GM12878 (cell line): Measurements from ENCODE around the gene POLD1. TPM values are rescaled to one million over a fixed set of nuclear protein-coding genes. Genes with fewer than 3 reads are reported as not detected.

Source experiments
- ATAC-seq: fragments of 200-7000 bp; cut with Tn5 transposase; 3 replicates; pipeline ENCODE4 v1.9.1; 2020; ENCODE audit warnings: mild to moderate bottlenecking, moderate library complexity
- BruUV-seq: library from RNA; stranded (reverse); fragments of 400-500 nt; replicated peaks from 2 replicates; lab custom pipeline; 2021; lab: Mats Ljungman, UMichigan
- CTCF ChIA-PET: fragments of 300-600 bp; sonication (Branson Sonifier 250); formaldehyde crosslinking; extraction: SDS; loops from one replicate; lab custom pipeline; 2021; ENCODE audit warnings: inconsistent platforms; lab: Yijun Ruan, JAX
- POLR2A ChIA-PET: fragments of 350-600 bp; formaldehyde crosslinking; extraction: SDS; loops from one replicate; lab custom pipeline; 2021; ENCODE audit warnings: inconsistent platforms; lab: Charles Lee
- RAD21 ChIA-PET: fragments of 300-600 bp; sonication (Branson Sonifier 250); formaldehyde crosslinking; loops from one replicate; lab custom pipeline; 2023; ENCODE audit warnings: antibody characterized with exemption; ENCODE audit not compliant: unreplicated experiment; lab: Charles Lee
- SMC1A ChIA-PET: fragments of 300-600 bp; sonication (Branson Sonifier 250); formaldehyde crosslinking; loops from one replicate; lab custom pipeline; 2023; ENCODE audit not compliant: unreplicated experiment, uncharacterized antibody; lab: Charles Lee
- DNase-seq: peaks from one replicate; pipeline ENCODE4 v3.0.0-alpha.2; 2011; ENCODE audit warnings: low read depth, low spot score
- FAIRE-seq: peaks from 3 replicates; lab custom pipeline; 2011; peaks lifted over from hg19 to GRCh38; lab: Jason Lieb, UNC
- H2AFZ ChIP-seq: 2 replicates; pipeline ENCODE4 v1.6.0; 2011; ENCODE audit warnings: low read depth, low read length, control low read depth; ENCODE audit not compliant: control insufficient read depth
- H3K27ac ChIP-seq: 2 replicates; pipeline ENCODE4 v1.5.1; 2011; ENCODE audit warnings: control low read depth; ENCODE audit not compliant: control insufficient read depth, insufficient read depth
- H3K27me3 ChIP-seq, 2 experiments: replicated peaks in 1 of 2; 2 replicates each; pipeline versions ENCODE4 v1.6.0 to v1.6.1; 2011; ENCODE audit warnings: low read length in 1 of 2; ENCODE audit not compliant: control insufficient read depth in 2 of 2, insufficient read depth in 2 of 2
- H3K36me3 ChIP-seq, 2 experiments: 2 replicates each; pipeline ENCODE4 v1.5.1; 2011; ENCODE audit warnings: low read length in 1 of 2; ENCODE audit not compliant: control insufficient read depth in 2 of 2, insufficient read depth in 2 of 2
- H3K4me1 ChIP-seq: 2 replicates; pipeline ENCODE4 v1.6.1; 2011; ENCODE audit warnings: mild to moderate bottlenecking, low read length, moderate library complexity, mixed read lengths; ENCODE audit not compliant: control insufficient read depth, insufficient read depth
- H3K4me2 ChIP-seq: 2 replicates; pipeline ENCODE4 v1.6.0; 2011; ENCODE audit warnings: control low read depth; ENCODE audit not compliant: control insufficient read depth, insufficient read depth
- H3K4me3 ChIP-seq: fragments of 200-600 bp; sonication (generic); 2 replicates; pipeline ENCODE4 v1.5.1; 2016
- H3K79me2 ChIP-seq: 2 replicates; pipeline ENCODE4 v1.6.0; 2011; ENCODE audit warnings: low read length; ENCODE audit not compliant: control insufficient read depth, insufficient read depth
- H3K9ac ChIP-seq: 2 replicates; pipeline ENCODE4 v1.8.0; 2011; ENCODE audit warnings: low read length, control low read depth, mixed read lengths; ENCODE audit not compliant: control insufficient read depth, insufficient read depth
- H3K9me3 ChIP-seq: replicated peaks from 3 replicates; pipeline ENCODE4 v1.5.1; 2011; ENCODE audit warnings: mild to moderate bottlenecking, low read length; ENCODE audit not compliant: control insufficient read depth, insufficient read depth
- H4K20me1 ChIP-seq: 2 replicates; pipeline ENCODE4 v1.6.0; 2011; ENCODE audit not compliant: control insufficient read depth, insufficient read depth
- CHD2 ChIP-seq: IDR thresholded peaks from 2 replicates; pipeline ENCODE4 v1.6.1; 2011; ENCODE audit warnings: low read depth, low read length, improper control_type of control experiment, borderline replicate concordance
- DPF2 ChIP-seq: fragments of 450-650 bp; IDR thresholded peaks from 2 replicates; pipeline ENCODE4 v1.6.1; 2017; ENCODE audit warnings: mild to moderate bottlenecking
- FOS ChIP-seq: IDR thresholded peaks from 3 replicates; pipeline ENCODE4 v1.6.1; 2011; ENCODE audit warnings: borderline replicate concordance; ENCODE audit not compliant: insufficient read length; ENCODE audit errors: extremely low read depth
- HDGF ChIP-seq: fragments of 450-650 bp; IDR thresholded peaks from 2 replicates; pipeline ENCODE4 v1.6.1; 2016; ENCODE audit warnings: antibody characterized with exemption
- MLLT1 ChIP-seq: fragments of 450-650 bp; IDR thresholded peaks from 2 replicates; pipeline ENCODE4 v1.6.1; 2016; ENCODE audit warnings: mild to moderate bottlenecking
- NFXL1 ChIP-seq: fragments of 450-650 bp; IDR thresholded peaks from 2 replicates; pipeline ENCODE4 v1.6.1; 2017; ENCODE audit warnings: antibody characterized with exemption, mild to moderate bottlenecking, borderline replicate concordance
- NR2C1 ChIP-seq: fragments of 450-650 bp; IDR thresholded peaks from 2 replicates; pipeline ENCODE4 v1.6.1; 2017; ENCODE audit warnings: antibody characterized with exemption, mild to moderate bottlenecking, moderate library complexity
- NR2F1 ChIP-seq: fragments of 450-650 bp; conservative IDR thresholded peaks from 2 replicates; pipeline ENCODE4 v1.6.1; 2017; ENCODE audit warnings: mild to moderate bottlenecking
- NRF1 ChIP-seq: conservative IDR thresholded peaks from 2 replicates; pipeline ENCODE4 v1.6.1; 2011; ENCODE audit warnings: mild to moderate bottlenecking, low read depth, low read length, improper control_type of control experiment
- POLR2AphosphoS2 ChIP-seq: IDR thresholded peaks from 2 replicates; pipeline ENCODE4 v1.6.1; 2011; ENCODE audit warnings: low read depth, mild to moderate bottlenecking, low read length, improper control_type of control experiment, moderate library complexity
- SIN3A ChIP-seq: IDR thresholded peaks from 2 replicates; pipeline ENCODE4 v1.6.1; 2012; ENCODE audit warnings: low read depth, low read length, improper control_type of control experiment
- ZBED1 ChIP-seq: IDR thresholded peaks from 2 replicates; pipeline ENCODE4 v1.6.1; 2016; ENCODE audit warnings: borderline replicate concordance
- WGBS: methylation state at CpG from one replicate; pipeline ENCODE4 v1.1.6; 2016; ENCODE audit warnings: low lambda C conversion rate; ENCODE audit not compliant: insufficient replicate concordance, insufficient coverage; ENCODE audit errors: missing lambda C conversion rate; 5-methylcytosine and 5-hydroxymethylcytosine counted together
- in situ Hi-C: fragments of 300-500 bp; cut with MboI; formaldehyde crosslinking; loops from 9 replicates; pipeline ENCODE4 v1.14.3; 2018; ENCODE audit warnings: mixed read lengths
- intact Hi-C: fragments of 100-400 bp; cut with micrococcal nuclease; formaldehyde crosslinking; loops from one replicate; pipeline ENCODE4 v1.14.2; 2022; ENCODE audit not compliant: unreplicated experiment
- polyA plus RNA-seq, 11 experiments: library from polyadenylated mRNA; depleted of rRNA in 4 of 11; unstranded in 6 of 11; stranded (reverse) in 5 of 11; fragments of >200 nt; fragmentation: Nextera tagmentation in 4 of 11; fragmentation: Illumina TruSeq in 1 of 11; extraction: Ambion mirVana in 4 of 11; extraction: Trizol in 1 of 11; gene quantifications; 1 replicate in 1 of 11; 2 replicates in 10 of 11; pipeline versions ENCODE4 v1.2.1 to v1.2.3, GENCODE V29; 2011 to 2016; ENCODE audit warnings: inconsistent platforms in 2 of 11, missing spikeins in 2 of 11, low read depth in 1 of 11
- total RNA-seq, 4 experiments: library from RNA; depleted of rRNA in 3 of 4; stranded (reverse); fragments of >200 nt in 3 of 4; fragmentation: Illumina TruSeq in 1 of 4; extraction: Trizol in 1 of 4; gene quantifications; 2 replicates each; pipeline versions ENCODE4 v1.2.1 to v1.2.3, GENCODE V29; 2013 to 2021
- TF ChIP-seq, protein P1 (sequence below): fragments of 450-650 bp; formaldehyde crosslinking; IDR thresholded peaks from 2 replicates; pipeline ENCODE4 v1.4.0; 2022; ENCODE audit warnings: mild to moderate bottlenecking, moderate library complexity

POLD1 gene
- total and polyA plus RNA-seq, 10 of the 15 experiments (the other 5 are each of a cell fraction or from before 2014, with no cell fraction given) = 0.76 to 165 (median 63.4) TPM

DNA sequence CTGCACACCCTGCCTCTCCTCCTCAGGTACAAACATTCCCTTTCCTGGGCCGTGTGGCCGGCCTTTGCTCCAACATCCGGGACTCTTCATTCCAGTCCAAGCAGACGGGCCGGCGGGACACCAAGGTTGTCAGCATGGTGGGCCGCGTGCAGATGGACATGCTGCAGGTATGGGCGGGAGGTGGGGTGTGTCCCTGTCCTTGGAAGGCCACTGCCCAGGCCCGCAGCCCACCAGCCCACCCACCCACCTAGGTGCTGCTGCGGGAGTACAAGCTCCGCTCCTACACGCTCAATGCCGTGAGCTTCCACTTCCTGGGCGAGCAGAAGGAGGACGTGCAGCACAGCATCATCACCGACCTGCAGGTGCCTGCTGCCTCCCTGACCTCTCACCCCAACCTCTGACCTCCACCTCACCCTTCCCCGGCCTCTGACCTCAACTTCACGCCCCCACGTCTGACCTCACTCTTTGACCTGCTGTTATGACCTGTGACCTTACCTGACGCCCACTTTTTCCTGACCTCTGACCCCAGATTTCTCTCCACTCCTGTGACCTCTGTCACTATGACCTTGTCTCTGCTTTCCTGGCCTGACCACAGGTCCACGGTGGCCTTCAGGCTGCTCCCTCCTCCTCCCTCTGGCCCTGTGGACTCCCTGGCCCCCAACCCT, 22.1 kb downstream of the POLD1 start:
- intact Hi-C loops (no loop called here), in situ Hi-C loops (no loop called here)
- H3K9me3 ChIP-seq = no peaks in the 10 kb centered on the region
- no peaks in the 10 kb centered on the region for H3K27me3 ChIP-seq
- ChIA-PET SMC1A (no interaction called here), CTCF (no interaction called here), RAD21 (no interaction called here), POLR2A (no interaction called here)
- no peaks in the 10 kb centered on the region for H3K4me1 ChIP-seq
- no peak overlapping the region for H3K4me2 ChIP-seq
- no peak overlapping the region for H3K9ac ChIP-seq
- H3K4me3 ChIP-seq = no peak overlapping the region
- no TSS peak for BruUV-seq
- FAIRE-seq (no peak), ATAC-seq (no peak), DNase-seq (no peak)
- WGBS = 92% methylated on average over 22 of the region's 22 CpGs
- no peak overlapping the region for H3K27ac ChIP-seq
- H3K79me2 ChIP-seq = no peaks in the 10 kb centered on the region
- no peak overlapping the region for H2AFZ ChIP-seq
- no peak for TF ChIP-seq NRF1
- peak; percentile 71 for TF ChIP-seq NR2C1
- TF ChIP-seq NR2F1 = peak; percentile 64
- TF ChIP-seq CHD2 = no peak
- TF ChIP-seq SIN3A = no peak
- H4K20me1 ChIP-seq = no peaks in the 10 kb centered on the region
- peaks cover 2 to 50% of the 10 kb centered on the region in 2 experiments; a peak in 2 of 4 replicates for H3K36me3 ChIP-seq

GRCh38 chr19:50406829-50407228, 22.7 kb downstream of the POLD1 start:
- ChIA-PET SMC1A (interaction anchor here (0.6 to 0.7 kb wide), 2 partner anchors 131 to 178 kb away, joined by 3 to 4 read pairs; no protein-coding TSS in a partner anchor), RAD21 (no interaction called here), POLR2A (interaction anchor here (0.6 to 0.7 kb wide), 2 partner anchors 23 to 53 kb away, joined by 5 to 7 read pairs; no protein-coding TSS in a partner anchor), CTCF (no interaction called here)
- H3K9me3 ChIP-seq = no peaks in the 10 kb centered on the region
- H3K4me3 ChIP-seq = no peak overlapping the region
- DNase-seq (no peak), FAIRE-seq (no peak), ATAC-seq (no peak)
- no peaks in the 10 kb centered on the region for H3K27me3 ChIP-seq
- no peak overlapping the region for H3K4me2 ChIP-seq
- H4K20me1 ChIP-seq = no peaks in the 10 kb centered on the region
- no peak overlapping the region for H3K9ac ChIP-seq
- BruUV-seq = no TSS peak
- no peak overlapping the region for H3K27ac ChIP-seq
- WGBS = 96% methylated on average over 17 of the region's 19 CpGs
- H3K4me1 ChIP-seq = no peaks in the 10 kb centered on the region
- in situ Hi-C loops = no loop called here
- intact Hi-C loops = no loop called here
- H3K36me3 ChIP-seq = peaks cover 2 to 47% of the 10 kb centered on the region in 2 experiments; a peak in 2 of 4 replicates
- no peak overlapping the region for H2AFZ ChIP-seq
- H3K79me2 ChIP-seq = no peaks in the 10 kb centered on the region
- TF ChIP-seq POLR2AphosphoS2 (no peak), NFXL1 (no peak), HDGF (no peak), MLLT1 (no peak), ZBED1 (no peak), FOS (no peak), DPF2 (no peak)
- TF ChIP-seq, protein P1, sequence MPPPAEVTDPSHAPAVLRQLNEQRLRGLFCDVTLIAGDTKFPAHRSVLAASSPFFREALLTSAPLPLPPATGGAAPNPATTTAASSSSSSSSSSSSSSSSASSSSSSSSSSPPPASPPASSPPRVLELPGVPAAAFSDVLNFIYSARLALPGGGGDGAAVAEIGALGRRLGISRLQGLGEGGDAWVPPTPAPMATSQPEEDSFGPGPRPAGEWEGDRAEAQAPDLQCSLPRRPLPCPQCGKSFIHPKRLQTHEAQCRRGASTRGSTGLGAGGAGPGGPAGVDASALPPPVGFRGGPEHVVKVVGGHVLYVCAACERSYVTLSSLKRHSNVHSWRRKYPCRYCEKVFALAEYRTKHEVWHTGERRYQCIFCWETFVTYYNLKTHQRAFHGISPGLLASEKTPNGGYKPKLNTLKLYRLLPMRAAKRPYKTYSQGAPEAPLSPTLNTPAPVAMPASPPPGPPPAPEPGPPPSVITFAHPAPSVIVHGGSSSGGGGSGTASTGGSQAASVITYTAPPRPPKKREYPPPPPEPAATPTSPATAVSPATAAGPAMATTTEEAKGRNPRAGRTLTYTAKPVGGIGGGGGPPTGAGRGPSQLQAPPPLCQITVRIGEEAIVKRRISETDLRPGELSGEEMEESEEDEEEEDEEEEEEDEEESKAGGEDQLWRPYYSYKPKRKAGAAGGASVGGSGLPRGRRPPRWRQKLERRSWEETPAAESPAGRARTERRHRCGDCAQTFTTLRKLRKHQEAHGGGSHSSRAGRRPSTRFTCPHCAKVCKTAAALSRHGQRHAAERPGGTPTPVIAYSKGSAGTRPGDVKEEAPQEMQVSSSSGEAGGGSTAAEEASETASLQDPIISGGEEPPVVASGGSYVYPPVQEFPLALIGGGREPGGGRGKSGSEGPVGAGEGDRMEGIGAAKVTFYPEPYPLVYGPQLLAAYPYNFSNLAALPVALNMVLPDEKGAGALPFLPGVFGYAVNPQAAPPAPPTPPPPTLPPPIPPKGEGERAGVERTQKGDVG (CRISPR knock-in tag) = no peak
